AG09309 (cell line): ENCODE measurements around the gene RANBP3.
"Not testable (repeated sequence)": the region's sequence is repeated elsewhere in the genome, so short reads cannot be mapped to it uniquely, and the experiment has no call there.

Experiments
- DNase-seq: peaks from one replicate; pipeline ENCODE4 v3.0.0-alpha.2; 2010; ENCODE audit warnings: low read depth
- H3K4me3 ChIP-seq: 2 replicates; pipeline ENCODE4 v1.5.1; 2011; ENCODE audit warnings: mild to moderate bottlenecking, low read depth, low read length, moderate library complexity; ENCODE audit not compliant: control insufficient read depth
- CTCF ChIP-seq: IDR thresholded peaks from 2 replicates; pipeline ENCODE4 v1.5.1; 2011; ENCODE audit warnings: mild to moderate bottlenecking, low read depth, low read length, inconsistent platforms; ENCODE audit not compliant: insufficient read depth, control insufficient read depth; ENCODE audit errors: missing control alignments

RANBP3 gene

GRCh38 chr19:5889288-5889971 lies 88.5 kb downstream of the RANBP3 start:
- H3K4me3 ChIP-seq = no peak overlapping the region
- no peak for TF ChIP-seq CTCF
- DNase-seq = no peak

DNA sequence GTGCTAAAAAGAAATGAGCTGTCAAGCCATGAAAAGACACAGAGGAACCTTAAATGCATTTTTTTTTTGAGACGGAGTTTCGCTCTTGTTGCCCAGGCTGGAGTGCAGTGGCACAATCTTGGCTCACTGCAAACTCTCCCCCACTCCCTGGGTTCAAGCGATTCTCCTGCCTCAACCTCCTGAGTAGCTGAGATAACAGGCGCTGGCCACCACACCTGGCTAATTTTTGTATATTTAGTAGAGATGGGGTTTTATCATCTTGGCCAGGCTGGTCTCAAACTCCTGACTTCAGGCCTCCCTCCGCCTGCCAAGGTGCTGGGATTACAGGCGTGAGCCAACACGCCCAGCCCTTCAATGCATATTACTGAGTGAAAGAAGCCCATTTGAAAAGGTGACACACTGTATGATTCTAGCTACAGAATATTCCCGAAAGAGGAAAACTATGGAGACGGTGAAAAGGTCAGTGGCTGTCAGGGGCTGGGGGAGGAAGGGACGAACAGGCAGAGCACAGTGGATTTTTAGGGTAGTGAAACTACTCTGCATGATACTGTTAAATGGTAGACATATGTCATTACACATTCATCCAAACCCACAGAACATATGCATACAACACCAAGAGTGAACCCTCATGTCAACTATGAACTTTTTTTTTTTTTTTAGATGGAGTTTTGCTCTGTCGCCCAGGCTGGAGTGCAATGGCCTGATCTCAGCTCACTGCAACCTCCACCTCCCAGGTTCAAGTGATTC lies 93.7 kb downstream of the RANBP3 start:
- not testable (repeated sequence) for H3K4me3 ChIP-seq, DNase-seq

- DNase-seq, H3K4me3 ChIP-seq: not testable (repeated sequence)
These were observed 94.6 kb downstream of the RANBP3 start for GRCh38 chr19:5883157-5883873.

- no peak overlapping the region for H3K4me3 ChIP-seq
- DNase-seq = no peak
- TF ChIP-seq CTCF = no peak
These were observed 95.4 kb downstream of the RANBP3 start for GRCh38 chr19:5882421-5882968.

GRCh38 chr19:5881543-5882299 lies 96.2 kb downstream of the RANBP3 start:
- no peak overlapping the region for H3K4me3 ChIP-seq
- DNase-seq = no peak

GRCh38 chr19:5880604-5881078 lies 97.3 kb downstream of the RANBP3 start:
- DNase-seq = no peak
- TF ChIP-seq CTCF = no peak
- H3K4me3 ChIP-seq = no peak overlapping the region

More at GRCh38 chr19:5881543-5882299, 96.2 kb downstream of the RANBP3 start:
- TF ChIP-seq CTCF = no peak

DNA sequence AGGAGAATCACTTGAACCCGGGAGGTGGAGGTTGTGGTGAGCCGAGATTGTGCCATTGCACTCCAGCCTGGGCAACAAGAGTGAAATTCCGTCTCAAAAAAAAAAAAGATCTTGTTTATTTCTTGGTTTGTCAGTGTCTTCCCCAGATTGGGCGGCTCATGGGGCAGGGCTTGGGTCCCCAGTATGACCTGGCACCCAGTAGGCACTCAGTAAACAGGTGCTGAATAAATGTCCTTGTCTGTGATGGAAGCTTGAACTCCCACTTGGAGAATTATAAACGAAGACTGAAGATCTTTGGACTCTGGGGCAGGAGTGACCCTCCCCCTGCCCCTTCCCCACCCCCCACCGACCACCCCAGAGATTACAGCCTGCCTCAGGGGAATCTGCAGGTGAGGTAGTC lies 97.7 kb downstream of the RANBP3 start:
- no peak for DNase-seq
- H3K4me3 ChIP-seq = no peak overlapping the region
- no peak for TF ChIP-seq CTCF
